ELR (cell line): Measurements from ENCODE around the gene SORCS2.

Source experiments
- DNase-seq: peaks from one replicate; pipeline ENCODE4 v3.0.0-alpha.2; 2015; ENCODE audit warnings: low read depth

The SORCS2 gene

GRCh38 chr4:7712021-7712671 lies 519.8 kb downstream of the SORCS2 start:
- no peak for DNase-seq

- DNase-seq = no peak
Measured at GRCh38 chr4:7713757-7714156, 521.4 kb downstream of the SORCS2 start.

- no peak for DNase-seq
Measured at GRCh38 chr4:7714176-7714575, 521.8 kb downstream of the SORCS2 start.

- no peak for DNase-seq
Measured at GRCh38 chr4:7714738-7715137, 522.4 kb downstream of the SORCS2 start.

- DNase-seq = no peak
Measured at GRCh38 chr4:7715271-7716009, 523.1 kb downstream of the SORCS2 start.

GRCh38 chr4:7716010-7716721 lies 523.8 kb downstream of the SORCS2 start:
- DNase-seq = no peak

GRCh38 chr4:7717161-7717560 lies 524.8 kb downstream of the SORCS2 start:
- DNase-seq = no peak

- DNase-seq = no peak
Measured at GRCh38 chr4:7717946-7718490, 525.7 kb downstream of the SORCS2 start.

GRCh38 chr4:7719354-7720174 lies 527.2 kb downstream of the SORCS2 start:
- DNase-seq = peak; percentile 55

DNA sequence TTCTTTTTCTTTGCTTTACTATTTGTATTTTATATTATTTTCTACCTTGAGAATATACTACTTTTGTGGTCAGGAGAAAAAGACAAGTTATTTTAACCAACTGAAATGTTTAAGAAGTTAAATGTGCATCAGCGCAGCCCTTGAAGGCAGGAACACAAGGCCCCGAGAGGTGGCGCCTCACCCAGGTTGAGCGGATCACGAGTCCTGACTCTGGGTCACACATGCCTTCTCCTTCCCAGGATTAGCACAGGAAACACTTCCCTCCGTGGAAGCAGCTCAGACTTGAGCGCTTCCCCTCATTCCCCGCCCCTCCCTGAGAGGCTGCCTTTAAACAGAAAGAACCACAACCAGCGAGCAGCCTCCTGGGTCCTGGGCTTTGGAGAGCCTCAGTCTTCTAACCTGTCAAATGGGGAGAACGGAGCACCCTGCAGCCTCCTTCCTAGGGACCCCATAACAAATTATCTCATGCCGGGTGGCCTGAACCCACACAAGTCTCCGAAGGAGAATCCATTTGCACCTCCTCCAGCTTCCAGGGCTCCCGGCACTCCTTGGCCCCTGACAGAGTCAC lies 529.7 kb downstream of the SORCS2 start:
- DNase-seq = no peak

GRCh38 chr4:7722766-7723387 lies 530.5 kb downstream of the SORCS2 start:
- peak; percentile 57 for DNase-seq

DNA sequence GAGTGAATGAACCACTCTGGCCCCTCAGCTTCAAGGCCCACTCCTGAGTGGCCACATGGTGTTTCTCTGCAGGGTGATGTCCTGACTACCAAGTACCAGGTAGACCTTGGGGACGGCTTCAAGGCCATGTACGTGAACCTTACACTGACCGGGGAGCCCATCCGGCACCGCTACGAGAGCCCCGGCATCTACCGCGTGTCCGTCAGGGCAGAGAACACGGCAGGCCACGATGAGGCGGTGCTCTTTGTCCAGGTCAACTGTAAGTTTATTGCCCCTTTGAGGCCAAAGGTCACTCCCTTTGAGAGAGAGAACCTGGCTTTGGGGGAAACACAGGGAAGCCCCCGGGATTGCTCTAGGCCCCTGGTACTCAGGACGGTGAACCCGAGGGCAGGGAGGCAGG lies 531.3 kb downstream of the SORCS2 start:
- no peak for DNase-seq

DNA sequence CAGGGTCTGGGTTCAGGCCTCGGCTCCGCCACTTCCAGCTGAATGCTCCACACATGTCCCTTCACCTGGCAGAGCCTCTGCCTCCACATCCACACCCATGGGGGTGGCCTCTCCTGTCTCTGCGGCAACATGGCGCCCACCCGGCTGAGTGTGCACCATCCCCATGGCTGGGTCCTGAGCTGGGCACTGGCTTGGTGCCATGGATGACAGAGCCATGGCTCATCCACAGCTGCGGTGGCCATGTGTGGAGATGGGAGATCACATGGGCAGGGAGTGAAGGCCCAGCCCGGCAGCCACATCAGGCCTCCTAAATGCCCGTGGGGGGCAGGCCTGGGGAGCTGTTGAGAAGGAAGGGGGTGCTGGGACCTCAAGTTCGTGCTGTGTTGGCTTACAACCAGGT lies 533.6 kb downstream of the SORCS2 start:
- peak; percentile 81 for DNase-seq

GRCh38 chr4:7726665-7727413 lies 534.5 kb downstream of the SORCS2 start:
- no peak for DNase-seq

DNA sequence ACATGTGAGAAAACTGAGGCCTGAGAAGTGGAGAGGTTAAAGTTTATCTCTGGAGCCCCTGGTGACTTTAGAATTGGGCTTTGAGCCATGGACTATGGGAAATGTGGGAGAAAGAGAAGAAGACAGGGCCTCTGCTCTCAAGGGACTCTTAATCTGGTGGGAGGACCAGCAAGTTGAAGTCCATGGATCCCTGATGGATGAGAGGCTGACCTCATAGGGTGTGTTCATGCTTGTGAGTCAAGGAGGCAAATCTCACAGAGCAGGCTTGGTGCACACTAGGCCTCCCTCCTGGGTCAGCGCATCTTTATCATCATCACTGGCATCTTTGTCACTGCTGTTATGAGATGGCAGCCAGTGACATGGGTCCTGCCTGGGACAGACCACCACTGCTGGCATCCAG lies 535.4 kb downstream of the SORCS2 start:
- DNase-seq = peak; percentile 48

DNA sequence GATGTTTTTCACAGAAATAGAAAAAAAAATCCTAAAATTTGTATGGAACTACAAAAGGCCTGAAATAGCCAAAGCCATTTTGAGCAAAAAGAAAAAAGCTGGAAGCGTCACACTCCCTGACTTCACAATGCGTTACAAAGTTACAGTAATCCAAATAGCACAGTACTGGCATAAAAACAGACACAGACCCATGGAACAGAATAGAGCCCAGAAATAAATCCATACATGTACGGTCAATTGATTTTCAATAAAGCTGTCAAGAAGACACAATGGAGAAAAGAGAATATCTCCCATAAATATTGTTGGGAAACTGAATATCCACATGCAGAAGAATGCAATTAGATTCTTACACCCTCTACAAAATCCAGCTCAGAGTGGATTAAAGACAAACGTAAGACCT lies 539.1 kb downstream of the SORCS2 start:
- no peak for DNase-seq

- no peak for DNase-seq
Measured at GRCh38 chr4:7732263-7732662, 539.9 kb downstream of the SORCS2 start.

- no peak for DNase-seq
Measured at GRCh38 chr4:7733201-7733600, 540.9 kb downstream of the SORCS2 start.

GRCh38 chr4:7733801-7734650 lies 541.7 kb downstream of the SORCS2 start:
- DNase-seq = no peak
